HepG2 (cell line): ENCODE measurements around the gene SLC35F3. TPM values are rescaled to one million over a fixed set of nuclear protein-coding genes. Genes with fewer than 3 reads are reported as not detected.

Source experiments
- FOXO4 ChIP-seq: sonication (generic); formaldehyde crosslinking; conservative IDR thresholded peaks from 2 replicates; pipeline ENCODE4 v1.8.1; 2023; ENCODE audit warnings: missing genetic modification reagents
- KIAA2018 ChIP-seq: sonication (generic); formaldehyde crosslinking; IDR thresholded peaks from 2 replicates; pipeline ENCODE4 v1.5.0; 2020; ENCODE audit warnings: mild to moderate bottlenecking, missing genetic modification reagents, borderline replicate concordance
- KLF12 ChIP-seq: sonication (generic); formaldehyde crosslinking; IDR thresholded peaks from 2 replicates; pipeline ENCODE4 v1.4.0; 2020; ENCODE audit warnings: missing genetic modification reagents, borderline replicate concordance
- polyA plus RNA-seq, 8 experiments: library from polyadenylated mRNA; depleted of rRNA in 3 of 8; stranded (reverse) in 7 of 8; unstranded in 1 of 8; fragments of >200 nt; fragmentation: Illumina TruSeq in 4 of 8; extraction: Trizol in 4 of 8; gene quantifications; 2 replicates each; pipeline versions ENCODE4 v1.2.1 to v1.2.3, GENCODE V29; 2011 to 2016; ENCODE audit warnings: low read depth in 4 of 8, missing spikeins in 1 of 8, mixed read lengths in 1 of 8; ENCODE audit not compliant: insufficient read depth in 1 of 8
- total RNA-seq, 5 experiments: library from RNA; depleted of rRNA; stranded (reverse); fragments of >200 nt; fragmentation: Illumina TruSeq; extraction: Trizol; gene quantifications; 2 replicates each; pipeline ENCODE4 v1.2.3, GENCODE V29; 2016; ENCODE audit warnings: low read depth in 1 of 5
- TF ChIP-seq, protein P1 (sequence below): sonication (generic); formaldehyde crosslinking; IDR thresholded peaks from 2 replicates; pipeline ENCODE4 v1.5.0; 2020; ENCODE audit warnings: missing genetic modification reagents, mild to moderate bottlenecking, borderline replicate concordance

Gene SLC35F3
- total and polyA plus RNA-seq, 2 of the 13 experiments (the other 11 are each of a cell fraction or from before 2014, with no cell fraction given), result not detected

DNA sequence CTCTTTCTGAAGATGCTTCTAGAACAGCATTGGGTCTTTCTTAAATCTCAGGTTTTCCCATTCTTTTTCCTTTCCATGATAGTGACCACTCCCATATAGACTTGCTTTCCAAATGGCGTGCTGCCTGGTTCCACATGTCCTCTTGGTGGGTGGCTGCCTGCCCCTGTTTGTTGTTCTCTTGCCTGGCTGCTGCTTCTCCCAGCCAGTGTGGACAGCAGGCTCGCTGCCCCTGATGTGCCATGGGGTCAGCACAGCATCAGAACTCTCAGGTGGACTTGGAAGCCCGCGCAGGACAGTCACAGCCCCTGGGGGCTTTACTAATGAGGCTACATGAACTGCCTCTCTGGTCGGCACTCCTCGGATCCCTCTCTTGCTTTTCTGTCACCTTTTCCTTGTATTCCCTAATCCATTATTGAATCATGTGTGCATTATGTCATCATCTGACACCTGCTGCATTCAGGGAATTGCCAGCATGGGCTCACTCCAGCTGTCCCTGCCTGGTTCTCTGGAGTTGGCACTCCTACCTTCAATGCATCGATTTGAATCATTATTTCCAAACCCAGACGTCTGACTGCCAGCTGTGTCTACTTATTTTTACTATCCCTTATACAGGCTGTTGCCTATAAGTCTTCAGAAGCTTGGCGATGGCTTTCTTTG lies 368.3 kb downstream of the SLC35F3 start (continued):
- TF ChIP-seq KIAA2018 (CRISPR knock-in tag), result no peak
- TF ChIP-seq, protein P1, sequence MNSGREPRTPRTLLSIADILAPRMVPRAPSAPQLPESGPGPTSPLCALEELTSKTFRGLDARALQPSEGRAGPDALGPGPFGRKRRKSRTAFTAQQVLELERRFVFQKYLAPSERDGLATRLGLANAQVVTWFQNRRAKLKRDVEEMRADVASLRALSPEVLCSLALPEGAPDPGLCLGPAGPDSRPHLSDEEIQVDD (CRISPR knock-in tag), result no peak
- no peak for TF ChIP-seq FOXO4 (CRISPR knock-in tag)
- TF ChIP-seq KLF12 (CRISPR knock-in tag), result no peak
